NCI-H345 treated with DMSO at 0.1 percent for 48 hours (cell line): Measurements from ENCODE around the gene TRIM4.
"Not testable (repeated sequence)": the region's sequence is repeated elsewhere in the genome, so short reads cannot be mapped to it uniquely, and the experiment has no call there.

Experiments used
- DNase-seq: peaks from one replicate; lab custom pipeline; 2025; ENCODE audit not compliant: unreplicated experiment; lab: John Stamatoyannopoulos, UW

TRIM4 gene

GRCh38 chr7:99918959-99919813 is at the start of gene TRIM4:
TSS of gene TRIM4 (minus strand) at chr7:99919530. CDS start at chr7:99919401, 129 bp downstream.
- peak; percentile 76 for DNase-seq

GRCh38 chr7:99958564-99959227 is 39.4 kb upstream of the TRIM4 start:
- DNase-seq: no peak

GRCh38 chr7:99955247-99955646 is 35.9 kb upstream of the TRIM4 start:
- no peak for DNase-seq

GRCh38 chr7:99954643-99955042 is 35.3 kb upstream of the TRIM4 start:
- not testable (repeated sequence) for DNase-seq

GRCh38 chr7:99953649-99954048 is 34.3 kb upstream of the TRIM4 start:
- no peak for DNase-seq

- DNase-seq: not testable (repeated sequence)
These were observed 33.3 kb upstream of the TRIM4 start for GRCh38 chr7:99952649-99953048.

GRCh38 chr7:99950819-99951218 is 31.5 kb upstream of the TRIM4 start:
- DNase-seq: not testable (repeated sequence)

GRCh38 chr7:99949645-99950228 is 30.4 kb upstream of the TRIM4 start:
- DNase-seq: no peak

- DNase-seq: no peak
These were observed 28.3 kb upstream of the TRIM4 start for GRCh38 chr7:99947608-99948007.

GRCh38 chr7:99944497-99945070 is 25.3 kb upstream of the TRIM4 start:
- no peak for DNase-seq

- no peak for DNase-seq
These were observed 24.5 kb upstream of the TRIM4 start for GRCh38 chr7:99943641-99944496.

- DNase-seq: no peak
These were observed 19.0 kb upstream of the TRIM4 start for GRCh38 chr7:99938296-99938695.

GRCh38 chr7:99935009-99935408 is 15.7 kb upstream of the TRIM4 start:
- not testable (repeated sequence) for DNase-seq

GRCh38 chr7:99930376-99930775 is 11.0 kb upstream of the TRIM4 start:
- no peak for DNase-seq

GRCh38 chr7:99929730-99930053 is 10.4 kb upstream of the TRIM4 start:
- DNase-seq: no peak

GRCh38 chr7:99928994-99929729 is 9.8 kb upstream of the TRIM4 start, which contains the start of gene GJC3:
TSS of gene GJC3 (minus strand) at chr7:99929620. CDS start at chr7:99929620, 0 bp downstream.
- peak; percentile 61 for DNase-seq

- no peak for DNase-seq
These were observed 8.9 kb upstream of the TRIM4 start for GRCh38 chr7:99928188-99928587.

- DNase-seq: no peak
These were observed 8.2 kb upstream of the TRIM4 start for GRCh38 chr7:99927536-99927935.

- DNase-seq: no peak
These were observed 7.0 kb upstream of the TRIM4 start for GRCh38 chr7:99926321-99926720.

- no peak for DNase-seq
These were observed 3.9 kb upstream of the TRIM4 start for GRCh38 chr7:99923200-99923599.
